ENCODE data around the gene RGL3. TPM values are rescaled to one million over a fixed set of nuclear protein-coding genes. Genes with fewer than 3 reads are reported as not detected.
A peak's percentile ranks its signal among the peaks of the same experiment; 100 is the strongest.
"Not testable (repeated sequence)": the region's sequence is repeated elsewhere in the genome, so short reads cannot be mapped to it uniquely, and the experiment has no call there.

The RGL3 gene
- total RNA-seq, 1 donor from 2014 or later: 33.4 TPM

- DNase-seq (ENCODE audit: low spot score) (peak; percentile 65), ATAC-seq (peak; percentile 37)
Measured at GRCh38 chr19:11421371-11422098, 2.4 kb upstream of the RGL3 start.

- ATAC-seq (no peak), DNase-seq (ENCODE audit: low spot score) (no peak)
Measured at GRCh38 chr19:11420429-11421370, 1.6 kb upstream of the RGL3 start.

- DNase-seq (ENCODE audit: low spot score) (no peak), ATAC-seq (no peak)
Measured at GRCh38 chr19:11418094-11418548, 993 bp downstream of the RGL3 start.

- DNase-seq (ENCODE audit: low spot score) (no peak), ATAC-seq (no peak)
Measured at GRCh38 chr19:11416346-11417052, 2.6 kb downstream of the RGL3 start.

- ATAC-seq: no peak
- no peak for DNase-seq (ENCODE audit: low spot score)
Measured at GRCh38 chr19:11414544-11414943, 4.6 kb downstream of the RGL3 start.

DNA sequence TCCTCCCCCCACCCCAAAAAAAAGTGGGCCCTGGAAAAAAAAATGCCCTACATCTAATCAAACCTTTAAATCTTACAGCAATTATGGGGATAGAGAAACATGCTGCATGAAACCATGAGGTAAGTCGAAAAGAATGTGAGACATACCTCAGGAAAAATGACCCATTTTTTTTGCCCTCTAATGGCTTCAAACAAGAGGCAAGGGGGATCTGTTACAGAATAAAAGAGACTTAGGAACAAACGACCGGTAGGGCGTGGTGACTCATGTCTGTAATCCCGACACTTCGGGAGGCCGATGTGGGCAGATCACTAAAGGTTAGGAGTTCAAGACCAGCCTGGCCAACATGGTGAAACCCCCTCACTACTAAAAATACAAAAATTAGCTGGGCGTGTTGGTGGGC is 8.4 kb downstream of the RGL3 start:
- no peak for DNase-seq (ENCODE audit: low spot score)
- ATAC-seq: no peak

DNA sequence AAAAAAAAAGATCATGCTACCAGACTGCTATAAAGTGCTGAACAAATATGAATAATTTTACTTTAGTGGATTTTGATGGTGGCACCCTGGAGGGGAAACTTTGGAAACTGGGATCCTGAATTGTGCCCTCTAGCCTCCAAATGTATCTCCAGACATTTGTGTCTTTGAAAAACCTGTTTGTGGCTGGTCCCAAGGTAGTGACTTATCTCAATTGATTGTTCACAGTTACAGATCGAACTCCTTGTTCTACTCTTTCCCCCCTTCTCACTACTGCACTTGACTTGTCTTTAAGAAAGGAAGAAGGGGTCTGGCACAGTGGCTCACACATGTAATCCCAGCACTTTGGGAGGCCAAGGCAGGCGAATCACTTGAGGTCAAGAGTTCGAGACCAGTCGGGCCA is 10.5 kb downstream of the RGL3 start:
- DNase-seq (ENCODE audit: low spot score) (no peak), ATAC-seq (no peak)

DNA sequence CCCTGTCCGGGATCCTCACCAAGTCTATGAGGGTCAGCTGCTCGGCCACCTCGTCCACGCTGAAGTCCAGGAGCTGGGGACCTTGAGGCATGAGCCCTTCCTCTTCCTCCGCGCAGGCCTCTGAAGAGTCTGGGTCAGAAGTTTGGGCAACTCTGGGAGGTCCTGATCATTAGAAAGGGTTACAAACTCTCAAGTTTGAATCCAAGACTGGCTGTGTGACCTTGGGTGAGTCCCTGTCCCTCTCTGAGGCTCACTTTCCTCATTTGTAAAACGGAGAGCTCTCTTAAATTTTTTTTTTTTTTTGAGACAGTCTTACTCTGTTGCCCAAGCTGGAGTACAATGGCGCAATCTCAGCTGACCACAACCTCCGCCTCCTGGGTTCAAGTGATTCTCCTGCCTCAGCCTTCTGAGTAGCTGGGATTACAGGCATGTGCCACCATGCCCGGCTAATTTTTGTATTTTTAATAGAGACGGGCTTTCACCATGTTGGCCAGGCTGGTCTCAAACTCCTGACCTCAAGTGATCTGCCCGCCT is 12.3 kb downstream of the RGL3 start:
- DNase-seq (ENCODE audit: low spot score); ATAC-seq: not testable (repeated sequence)

DNA sequence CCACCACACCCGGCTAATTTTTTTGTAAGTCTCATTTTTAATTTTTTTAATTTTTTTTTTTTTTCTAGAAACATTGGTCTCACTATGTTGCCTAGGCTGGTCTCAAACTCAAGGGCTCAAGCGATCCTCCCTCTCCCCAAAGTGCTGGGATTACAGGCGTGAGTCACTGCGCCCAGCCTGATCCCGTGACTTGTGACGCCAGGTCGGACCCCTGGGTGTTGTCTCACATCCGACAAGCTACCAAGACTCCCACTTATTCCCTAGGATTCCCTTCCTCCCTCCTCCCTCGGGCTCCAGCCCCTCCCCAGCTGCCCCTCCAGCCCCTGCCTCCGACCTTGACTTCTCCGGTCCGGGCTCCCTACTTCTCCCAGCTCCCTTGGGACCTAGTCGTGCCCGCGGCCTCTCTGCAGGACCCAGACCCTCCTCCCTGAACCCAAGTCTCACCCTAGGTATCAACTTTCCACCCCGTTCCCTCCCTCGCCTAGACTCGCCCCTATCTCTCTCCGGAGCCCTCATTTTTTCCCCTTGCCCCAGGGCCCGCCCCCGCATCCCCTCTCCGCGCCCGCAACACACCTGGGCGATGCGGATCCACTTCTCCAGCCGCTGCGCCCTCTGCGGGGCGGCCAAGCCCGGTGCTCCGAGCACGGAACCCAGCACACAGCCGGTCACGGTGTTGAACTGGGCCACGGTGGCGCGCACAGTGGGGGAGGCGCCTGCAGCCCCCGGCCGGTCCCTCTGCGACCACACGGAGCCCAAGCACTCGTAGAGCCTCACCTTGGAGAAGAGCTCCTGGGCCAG is 13.1 kb downstream of the RGL3 start:
- ATAC-seq: no peak

GRCh38 chr19:11404588-11405222 is 14.4 kb downstream of the RGL3 start:
- ATAC-seq (peak; percentile 78), DNase-seq (ENCODE audit: low spot score) (no peak)

More for the DNA sequence above, 13.1 kb downstream of the RGL3 start:
- no peak for DNase-seq (ENCODE audit: low spot score)

- DNase-seq (ENCODE audit: low spot score) (no peak), ATAC-seq (no peak)
Measured at GRCh38 chr19:11401808-11402543, 17.1 kb downstream of the RGL3 start.

- ATAC-seq (no peak), DNase-seq (ENCODE audit: low spot score) (no peak)
Measured at GRCh38 chr19:11400798-11401197, 18.3 kb downstream of the RGL3 start.

- DNase-seq (ENCODE audit: low spot score) (no peak), ATAC-seq (no peak)
Measured at GRCh38 chr19:11399667-11400066, 19.4 kb downstream of the RGL3 start.

- DNase-seq (ENCODE audit: low spot score): no peak
- no peak for ATAC-seq
Measured at GRCh38 chr19:11397089-11397610, 22.0 kb downstream of the RGL3 start.

- ATAC-seq (no peak), DNase-seq (ENCODE audit: low spot score) (no peak)
Measured at GRCh38 chr19:11390933-11391680, 28.0 kb downstream of the RGL3 start.

DNA sequence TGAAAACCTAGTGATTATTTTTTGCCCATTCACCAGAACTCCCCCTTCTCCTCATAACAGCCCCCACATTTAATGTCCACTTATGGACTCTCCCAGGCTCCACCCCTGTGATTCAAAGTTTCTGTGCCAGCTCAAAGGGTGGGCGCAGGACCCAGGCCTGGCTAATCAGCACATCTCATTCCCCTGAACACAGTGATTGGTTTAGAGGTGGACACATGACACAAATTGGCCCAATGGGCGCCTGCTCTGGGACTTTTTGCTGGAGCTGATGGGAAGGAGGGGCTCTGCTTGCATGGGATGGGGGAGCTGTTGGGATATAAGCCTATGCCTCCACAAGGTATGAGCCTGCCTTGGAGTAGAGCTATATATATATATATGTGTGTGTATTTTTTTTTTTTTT is 28.8 kb downstream of the RGL3 start:
- ATAC-seq: no peak
- no peak for DNase-seq (ENCODE audit: low spot score)

GRCh38 chr19:11387162-11388034 is 31.7 kb downstream of the RGL3 start:
- no peak for ATAC-seq
- no peak for DNase-seq (ENCODE audit: low spot score)

All from left lobe of liver (tissue), 2 donors.